Measurements from ENCODE around the gene PROM1. TPM values are rescaled to one million over a fixed set of nuclear protein-coding genes. Genes with fewer than 3 reads are reported as not detected.

PROM1 gene
- total RNA-seq, 1 donor from 2014 or later: 0.35 TPM

DNA sequence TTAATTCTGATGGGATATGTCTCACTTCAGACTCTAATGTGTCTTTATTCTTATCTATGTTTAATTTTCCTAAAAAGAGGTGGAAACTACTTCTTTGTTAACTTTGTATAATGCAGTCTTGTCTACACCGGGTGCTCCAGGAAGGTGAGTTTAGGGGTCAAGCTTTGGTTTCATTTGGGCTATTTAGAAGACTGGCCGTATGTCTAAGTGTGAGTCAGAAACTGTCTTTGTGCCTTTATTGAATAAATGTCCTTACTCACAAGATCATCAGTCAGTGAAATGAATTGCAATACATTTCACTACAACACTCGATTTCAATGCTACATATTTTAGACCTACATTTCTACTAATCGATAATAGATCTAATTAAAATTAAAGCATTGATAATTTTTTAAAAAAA lies 56.2 kb downstream of the PROM1 start:
- DNase-seq (ENCODE audit: low spot score): no peak

DNA sequence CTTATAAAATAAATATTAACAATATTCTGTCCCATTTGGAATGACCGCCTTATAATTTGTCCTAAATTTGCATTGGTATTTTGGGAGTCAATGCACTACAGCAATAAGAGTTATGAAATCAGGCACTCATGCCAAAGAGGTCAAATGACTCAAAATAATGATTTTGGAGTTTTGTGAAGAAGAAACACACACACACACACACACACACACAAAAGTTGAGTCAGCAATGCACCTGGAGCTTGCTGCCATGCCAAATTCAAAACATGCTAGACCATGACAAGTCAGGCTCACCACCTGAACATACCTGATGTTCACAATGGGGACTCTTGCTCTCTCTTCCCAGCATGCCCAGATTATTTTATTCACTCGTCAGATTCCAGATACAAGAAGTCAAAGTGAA lies 56.7 kb downstream of the PROM1 start:
- DNase-seq (ENCODE audit: low spot score): no peak

DNA sequence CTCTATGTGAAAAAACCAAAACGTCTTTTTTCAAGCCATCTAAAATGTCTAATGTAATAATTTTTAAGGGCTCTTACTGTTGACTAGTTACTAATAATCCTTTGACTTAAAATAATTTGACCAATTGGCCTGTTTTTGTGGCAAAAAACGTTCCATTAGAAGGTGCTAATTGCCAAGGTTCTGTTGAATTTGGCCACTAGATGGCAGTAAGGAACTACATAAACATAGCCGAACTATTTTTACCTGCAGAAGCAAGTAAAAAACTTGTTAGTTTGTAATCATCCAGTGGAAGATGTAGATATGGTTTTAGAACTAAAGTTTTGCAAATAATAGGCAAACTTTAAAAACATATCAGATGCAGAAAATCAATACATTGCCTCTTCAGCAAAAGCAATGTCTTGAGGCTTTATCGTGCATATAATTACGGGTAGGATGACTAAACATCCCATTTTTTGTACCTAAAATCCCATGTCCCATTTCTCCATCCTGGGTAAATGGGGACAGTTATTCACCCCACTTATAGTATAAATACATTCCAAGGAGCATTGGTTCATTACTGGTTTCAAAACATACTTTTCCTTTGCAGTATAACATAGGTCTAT lies 57.6 kb downstream of the PROM1 start:
- no peak for DNase-seq (ENCODE audit: low spot score)

DNA sequence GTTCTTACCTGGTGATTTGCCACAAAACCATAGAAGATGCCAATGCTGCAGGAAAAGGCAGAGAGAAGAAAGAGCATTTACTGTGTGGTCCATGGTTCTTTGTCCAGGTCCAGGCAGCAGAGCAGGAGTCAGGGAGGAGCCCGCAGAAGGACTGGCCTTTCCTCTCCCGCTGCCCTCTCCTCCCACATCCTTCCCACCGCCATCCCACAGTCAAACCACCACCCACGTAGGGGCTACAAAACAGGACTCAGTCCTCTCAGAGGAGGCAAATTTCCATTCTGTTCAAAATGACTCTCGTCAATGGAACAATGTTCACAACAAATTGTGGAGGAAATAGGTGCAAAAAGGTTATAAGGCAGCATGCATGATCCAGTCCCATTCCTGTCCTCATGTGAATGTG lies 58.6 kb downstream of the PROM1 start:
- DNase-seq (ENCODE audit: low spot score): no peak

DNA sequence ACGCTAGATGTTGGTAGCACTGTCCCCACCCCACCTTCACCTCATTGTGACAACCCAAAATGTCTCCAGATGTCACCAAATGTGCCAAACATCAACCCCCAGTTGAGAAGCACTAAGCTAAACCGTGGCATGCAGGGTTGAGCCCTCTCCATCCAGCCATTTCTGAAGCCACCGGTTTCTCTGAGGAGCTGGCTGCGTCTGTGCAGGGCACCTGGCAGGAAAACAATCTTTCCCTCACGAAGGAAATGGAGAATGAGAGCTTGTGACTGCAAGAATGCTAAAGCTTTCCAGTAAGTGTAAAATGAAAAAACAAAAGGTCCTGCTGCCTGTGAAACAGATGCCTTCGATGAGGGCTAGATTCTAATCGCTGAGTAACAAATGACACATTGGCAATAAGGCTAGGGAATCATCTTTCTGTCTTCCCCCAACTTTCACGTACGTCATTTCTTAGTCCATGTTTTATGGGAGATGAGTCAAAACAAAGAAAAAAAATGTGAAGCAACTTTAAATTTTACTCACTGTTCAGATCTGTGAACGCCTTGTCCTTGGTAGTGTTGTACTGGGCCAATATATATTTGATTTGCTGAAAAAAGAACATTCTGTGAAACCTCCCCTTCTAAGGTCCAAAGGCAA lies 59.9 kb downstream of the PROM1 start:
- DNase-seq (ENCODE audit: low spot score): no peak

DNA sequence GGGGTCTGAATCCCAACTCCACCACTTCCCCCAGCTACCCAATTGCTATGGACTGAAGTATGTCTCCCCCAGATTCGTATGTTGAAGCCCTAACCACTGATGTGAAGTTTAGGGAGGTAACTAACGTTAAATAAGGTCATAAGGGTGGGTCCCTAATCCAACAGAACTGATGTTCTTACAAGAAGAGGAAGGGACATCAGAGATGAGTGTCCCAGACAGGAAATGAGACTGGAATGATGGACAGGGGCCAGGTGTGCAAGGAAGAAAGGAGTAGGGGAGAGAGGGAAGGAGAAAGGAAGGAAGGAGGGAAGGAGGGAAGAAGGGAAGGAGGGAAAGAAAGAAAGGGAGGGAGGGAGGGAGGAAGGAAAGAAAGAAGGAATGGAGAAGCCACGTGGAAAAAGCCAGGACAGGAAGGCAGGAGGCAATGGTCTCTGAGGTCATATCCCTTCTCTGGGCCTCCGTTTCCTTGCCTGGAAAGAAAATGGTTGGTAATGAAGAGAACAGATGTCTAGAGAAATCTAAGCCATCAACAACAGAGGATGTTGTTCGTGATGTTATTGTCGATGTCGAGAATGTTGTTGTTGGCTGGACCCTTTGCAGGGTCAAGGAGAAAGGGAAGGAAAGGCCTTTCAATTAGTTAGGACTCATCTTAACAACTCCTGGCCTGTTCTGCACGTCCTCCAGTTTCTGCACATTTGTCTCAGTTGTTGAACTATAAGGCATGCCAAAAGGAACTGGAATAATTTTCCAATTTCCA lies 61.8 kb downstream of the PROM1 start:
- no peak for DNase-seq (ENCODE audit: low spot score)

DNA sequence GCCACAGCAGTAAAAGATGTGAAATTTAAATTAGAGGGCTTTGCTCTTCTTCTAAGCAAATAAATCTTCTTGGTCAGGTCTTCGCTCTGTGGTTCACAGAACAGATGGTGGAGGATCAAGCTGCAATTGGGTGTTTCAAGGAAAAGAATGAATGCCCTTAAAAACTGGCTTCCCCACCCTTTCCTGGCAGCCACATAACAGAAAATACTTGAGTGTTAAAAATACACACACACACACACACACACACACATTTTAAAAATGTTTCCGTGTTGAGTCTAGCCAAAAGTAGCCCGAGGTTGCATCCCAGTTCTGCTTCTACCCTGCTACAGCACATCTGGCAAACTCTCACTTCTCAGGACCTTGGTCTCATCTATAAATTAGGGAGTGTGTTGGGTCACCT lies 64.2 kb downstream of the PROM1 start:
- DNase-seq (ENCODE audit: low spot score): no peak

DNA sequence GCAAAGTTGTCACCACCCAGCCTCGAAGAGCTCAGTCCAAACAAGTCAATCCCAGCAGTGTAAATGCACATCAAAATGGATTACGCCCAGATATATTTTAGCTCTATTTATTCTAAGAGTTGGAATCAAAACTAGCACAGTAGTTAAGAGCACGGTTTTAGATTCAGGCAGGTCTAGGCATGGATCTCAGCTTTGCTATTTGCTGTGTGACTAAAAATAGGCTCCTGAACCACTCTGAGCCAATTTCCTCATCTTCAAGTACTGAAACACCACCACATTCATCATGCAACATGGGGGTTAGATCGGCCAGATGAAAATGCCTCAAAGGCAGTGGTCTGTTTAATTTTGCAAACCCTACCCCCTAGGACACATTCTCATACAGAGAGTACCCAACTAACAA lies 65.0 kb downstream of the PROM1 start:
- DNase-seq (ENCODE audit: low spot score): no peak

DNA sequence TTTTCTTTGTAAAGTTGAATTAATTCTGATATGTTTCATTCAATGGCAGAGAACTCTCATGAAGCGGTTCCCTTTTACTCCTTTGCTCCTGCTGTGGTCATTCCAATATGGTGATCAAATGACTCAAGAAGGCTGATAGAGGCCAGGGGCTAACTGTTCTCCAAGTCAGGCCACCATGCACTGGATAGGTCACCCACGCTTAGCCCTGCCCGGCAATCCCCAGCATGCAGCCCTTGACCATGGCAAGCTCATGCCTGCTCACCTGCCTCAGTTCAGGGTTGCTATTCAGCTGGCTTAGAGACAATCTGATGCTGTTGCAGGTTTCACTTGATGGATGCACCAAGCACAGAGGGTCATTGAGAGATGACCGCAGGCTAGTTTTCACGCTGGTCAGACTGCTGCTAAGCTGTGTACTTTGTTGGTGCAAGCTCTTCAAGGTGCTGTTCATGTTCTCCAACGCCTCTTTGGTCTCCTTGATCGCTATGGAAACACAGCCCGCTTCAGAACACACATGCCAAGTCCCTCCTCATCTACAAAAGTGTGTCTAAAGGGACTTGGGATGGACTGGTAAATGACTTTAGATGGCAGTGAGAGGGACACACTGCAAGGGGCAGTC lies 65.7 kb downstream of the PROM1 start:
- no peak for DNase-seq (ENCODE audit: low spot score)

DNA sequence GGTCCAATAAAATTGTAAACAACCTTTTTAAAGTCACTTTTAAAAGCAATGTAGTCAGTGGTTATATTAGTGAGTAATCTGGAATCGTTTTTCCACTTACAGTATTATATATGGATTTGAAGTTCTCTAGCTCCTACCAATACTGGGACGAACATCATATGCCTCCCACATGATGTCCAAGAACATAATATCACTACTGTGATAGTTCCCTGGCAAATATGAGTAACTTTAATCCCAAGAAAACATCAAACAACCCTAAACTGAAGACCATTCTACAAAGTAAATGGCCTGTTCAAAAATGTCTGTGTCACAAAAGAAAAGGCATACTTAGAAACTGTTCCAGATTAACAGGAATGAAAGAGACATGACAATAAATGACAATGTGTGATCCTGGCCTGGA lies 67.3 kb downstream of the PROM1 start:
- DNase-seq (ENCODE audit: low spot score): no peak

DNA sequence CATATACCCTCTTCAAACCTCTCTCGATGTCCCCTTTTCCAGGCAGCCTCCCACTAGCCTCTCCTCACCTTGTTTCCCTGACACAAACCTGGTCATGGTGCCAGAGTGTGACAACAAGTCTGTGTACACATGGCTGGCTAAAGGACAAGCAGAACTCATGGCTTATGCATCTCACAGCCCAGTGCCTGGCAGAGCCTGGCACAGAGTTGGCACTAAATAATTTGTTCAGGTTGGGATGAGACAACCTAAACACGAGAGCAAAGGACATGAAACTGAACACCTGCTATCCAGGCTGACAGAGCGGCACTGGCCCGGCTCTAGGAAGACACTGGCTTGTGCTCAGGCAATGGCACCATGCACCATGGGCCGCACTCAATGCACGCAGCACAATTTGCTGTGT lies 72.7 kb downstream of the PROM1 start:
- DNase-seq (ENCODE audit: low spot score): no peak

DNA sequence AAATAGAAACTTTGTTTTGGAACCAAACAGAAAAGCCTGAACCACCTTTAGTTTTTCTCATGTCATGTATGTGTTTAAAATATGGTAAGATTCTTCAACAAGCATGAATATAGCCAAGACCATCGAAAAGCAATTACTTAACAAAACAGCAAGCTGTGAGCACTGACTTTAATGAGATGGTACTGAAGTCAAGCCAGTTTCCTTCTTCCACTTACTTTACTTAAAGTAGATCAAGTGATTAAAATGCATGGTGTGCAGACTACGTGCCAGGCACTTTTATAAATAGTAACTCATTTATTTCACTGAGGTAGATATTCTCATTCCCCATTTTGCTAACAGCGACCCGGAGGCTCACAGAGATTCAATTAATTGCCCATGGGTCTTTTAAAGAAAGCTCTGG lies 74.7 kb downstream of the PROM1 start:
- no peak for DNase-seq (ENCODE audit: low spot score)

DNA sequence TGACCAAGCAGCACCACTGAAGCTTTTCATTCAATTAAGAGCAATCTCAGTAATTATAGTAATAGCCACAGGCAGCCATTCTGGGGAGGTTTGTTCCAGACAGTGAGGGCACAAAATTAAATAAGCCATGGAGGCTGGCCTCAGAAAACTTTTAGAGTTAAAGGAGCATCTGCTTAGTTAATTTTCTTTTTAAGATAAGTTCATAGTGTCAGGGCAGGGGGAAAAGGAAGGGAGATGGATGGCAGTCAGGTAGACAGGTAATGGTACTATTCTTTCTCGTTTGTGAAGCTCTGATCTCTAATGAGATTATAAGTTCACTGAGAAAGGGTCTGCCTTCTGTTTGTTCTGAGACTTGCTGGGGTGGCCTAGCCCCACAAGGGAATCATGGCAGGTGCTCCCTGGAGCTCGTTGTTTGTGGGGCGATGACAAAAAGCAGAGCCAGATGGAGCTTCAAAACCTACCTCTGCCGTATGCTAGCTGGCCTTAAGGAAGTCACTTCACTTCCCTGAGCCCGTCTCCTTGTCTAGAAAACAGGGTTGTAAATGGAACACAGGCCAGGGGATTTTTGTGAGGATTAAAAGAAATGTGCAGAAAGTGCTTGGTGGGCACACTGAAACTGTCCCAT lies 76.2 kb downstream of the PROM1 start:
- no peak for DNase-seq (ENCODE audit: low spot score)

DNA sequence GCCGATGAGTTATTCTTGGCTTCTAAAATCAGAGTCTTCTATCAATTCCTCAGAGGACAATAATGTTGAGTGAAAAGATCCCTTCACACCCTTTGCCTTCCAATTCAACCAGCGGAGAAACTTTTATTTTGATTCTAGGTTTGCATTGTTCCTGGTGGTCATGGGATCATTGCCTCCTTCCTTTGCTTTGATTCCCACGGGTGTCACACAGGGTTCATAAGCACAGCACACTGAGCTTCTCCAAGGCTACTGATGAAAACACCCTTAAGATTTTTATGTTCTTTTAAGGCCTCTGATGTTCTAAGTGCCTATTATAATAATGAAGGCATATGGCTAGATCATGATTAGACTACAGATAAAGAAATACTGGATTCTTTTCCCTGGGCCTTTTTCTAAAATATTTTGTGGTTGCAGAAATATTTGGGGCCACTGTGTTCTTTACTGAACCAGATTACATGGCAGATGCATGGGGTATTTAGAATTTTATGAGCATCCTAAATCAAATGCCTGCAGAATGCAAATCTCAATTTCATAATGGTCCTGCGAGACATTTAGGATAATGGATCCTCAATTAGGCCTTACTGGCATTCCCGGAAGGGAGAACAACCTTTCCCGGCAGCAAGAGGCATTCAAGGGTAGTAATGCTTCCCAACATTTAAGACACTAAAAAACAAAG lies 76.9 kb downstream of the PROM1 start:
- DNase-seq (ENCODE audit: low spot score): no peak

DNA sequence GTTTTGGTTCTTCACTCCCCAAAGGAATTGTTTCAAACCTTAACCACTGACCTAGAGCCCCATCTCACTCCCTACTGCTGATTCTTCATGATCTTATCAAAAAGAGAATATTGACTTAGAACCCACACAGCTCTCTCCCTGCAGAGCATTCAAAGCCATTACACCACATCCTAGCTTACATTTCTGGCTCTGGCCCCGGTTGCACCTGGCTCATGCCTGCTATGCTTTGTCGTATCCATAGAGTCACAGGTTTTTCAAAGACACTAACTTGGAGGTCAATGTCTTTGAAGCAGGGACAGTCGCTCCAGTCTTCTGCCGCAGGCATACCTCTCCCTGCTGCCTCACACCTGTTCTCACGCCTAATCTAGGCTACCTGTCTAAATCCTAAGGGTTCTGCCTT lies 78.1 kb downstream of the PROM1 start:
- DNase-seq (ENCODE audit: low spot score): no peak

DNA sequence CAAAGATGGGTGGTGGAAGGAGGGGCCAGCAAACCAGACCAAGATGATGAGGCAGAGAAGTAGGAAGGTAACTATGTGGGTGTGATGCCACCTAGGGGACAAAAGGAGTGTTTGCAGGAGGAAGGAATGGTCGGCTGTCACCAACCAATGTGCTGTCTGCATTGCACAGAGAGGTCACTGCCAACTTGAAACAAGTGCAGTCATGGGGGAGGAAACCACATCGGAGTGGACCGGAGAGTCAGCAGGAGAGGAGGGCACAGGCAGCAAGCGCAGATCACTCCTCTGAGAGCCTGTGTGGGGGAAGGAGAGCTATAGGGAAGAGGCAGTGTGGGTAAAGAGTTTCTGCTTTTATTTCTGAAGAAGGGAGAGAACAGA lies 82.4 kb downstream of the PROM1 start:
- DNase-seq (ENCODE audit: low spot score): no peak

DNA sequence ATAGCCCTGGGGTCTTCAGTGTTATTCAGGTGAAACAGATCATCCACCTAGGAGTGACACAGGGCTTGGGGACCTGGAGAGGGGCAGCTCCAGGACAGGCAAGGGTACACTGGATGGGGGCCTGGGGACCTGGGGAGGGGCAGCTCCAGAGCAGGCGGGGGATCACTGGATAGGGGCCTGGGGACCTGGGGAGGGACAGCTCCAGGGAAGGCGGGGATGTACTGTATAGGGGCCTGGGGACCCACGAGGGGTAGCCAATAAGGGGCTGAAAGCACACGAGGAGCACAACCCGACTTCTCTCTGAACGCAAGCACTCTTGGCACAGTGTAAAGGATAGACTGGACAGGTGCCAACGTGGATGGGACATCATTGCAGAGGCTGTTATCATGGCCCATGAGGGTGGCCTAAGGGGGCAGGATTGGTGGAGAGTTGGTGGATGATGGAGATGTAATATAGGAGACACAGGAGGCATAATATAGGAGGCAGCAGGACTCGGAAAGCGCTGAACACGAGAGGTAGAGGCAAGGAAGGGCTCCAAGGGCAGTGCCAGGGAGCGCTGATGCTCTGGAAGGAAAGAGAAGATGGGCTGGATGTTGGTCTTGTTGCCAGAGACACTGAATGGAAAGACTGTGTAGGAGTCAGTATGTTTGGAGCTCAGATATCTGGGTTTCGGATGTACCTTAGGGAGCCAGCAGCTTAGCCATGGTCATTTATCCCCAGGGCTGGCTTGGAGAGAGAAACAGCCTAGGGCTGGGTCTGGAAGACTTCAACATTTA lies 82.9 kb downstream of the PROM1 start:
- no peak for DNase-seq (ENCODE audit: low spot score)

DNA sequence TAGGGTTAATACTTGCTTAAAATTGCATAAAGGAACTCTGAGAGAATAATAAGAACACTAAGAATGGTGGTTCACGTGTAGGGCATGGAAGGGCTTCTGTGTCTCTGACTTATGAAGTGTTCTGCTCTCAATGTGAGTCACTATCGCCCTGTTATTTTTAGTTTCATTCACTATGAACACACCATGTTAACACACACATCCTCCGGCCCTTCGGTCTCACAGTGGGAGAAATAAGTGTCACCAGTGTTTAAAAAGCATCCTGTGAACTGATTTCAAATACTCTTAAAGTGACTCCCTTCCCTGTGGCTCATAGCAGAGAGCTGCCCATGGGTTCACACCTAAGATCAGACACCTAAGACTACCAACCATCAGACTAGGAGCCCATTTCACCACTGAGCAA lies 87.0 kb downstream of the PROM1 start:
- no peak for DNase-seq (ENCODE audit: low spot score)

DNA sequence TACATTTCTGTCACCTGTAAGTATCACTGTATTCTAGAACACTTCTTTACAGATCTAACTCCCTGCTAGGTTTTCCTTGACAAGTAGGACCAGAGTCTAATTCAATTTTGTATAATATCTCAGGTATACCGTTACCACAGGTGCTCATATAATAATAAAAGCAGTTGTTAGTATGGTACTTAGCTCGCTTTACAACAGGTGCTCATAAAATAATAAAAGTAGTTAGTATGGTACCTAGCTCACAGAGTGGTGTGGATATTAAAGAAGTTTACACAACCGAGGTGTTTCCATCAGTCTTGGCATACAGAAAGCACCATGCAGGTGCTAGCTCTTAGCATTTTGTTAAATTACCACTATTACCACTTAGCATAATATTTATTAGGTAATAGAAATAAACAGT lies 88.0 kb downstream of the PROM1 start:
- DNase-seq (ENCODE audit: low spot score): no peak

DNA sequence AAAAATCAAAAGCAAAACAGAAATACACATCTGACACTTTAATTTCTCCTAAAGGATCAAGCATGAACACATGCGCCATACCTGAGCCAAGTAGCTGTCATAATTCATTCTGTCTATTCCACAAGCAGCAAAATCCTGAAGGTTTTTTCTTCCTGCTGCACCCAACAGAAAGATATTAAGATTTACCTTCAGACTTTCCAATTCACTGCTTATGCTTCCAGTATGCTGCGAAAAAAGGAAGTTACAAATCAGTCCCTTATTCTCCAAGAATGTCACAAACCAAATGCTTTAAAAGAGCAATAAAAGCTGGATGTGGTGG lies 91.7 kb downstream of the PROM1 start:
- no peak for DNase-seq (ENCODE audit: low spot score)

Measured in mesenteric fat pad (tissue), 1 donor.